HG02970 (cell line): ENCODE data around the gene TRDN.
A peak's percentile ranks its signal among the peaks of the same experiment; 100 is the strongest.

ENCODE experiments used
- ATAC-seq: cut with Tn5 transposase; IDR thresholded peaks from one replicate; pipeline ENCODE4 v1.9.1; 2021; ENCODE audit warnings: mild to moderate bottlenecking, moderate library complexity, moderate number of reproducible peaks; ENCODE audit not compliant: unreplicated experiment, low FRiP score

Gene TRDN

GRCh38 chr6:123418071-123418470, 218.7 kb downstream of the TRDN start:
- ATAC-seq, result no peak

- no peak for ATAC-seq
These were observed 219.2 kb downstream of the TRDN start for GRCh38 chr6:123417535-123417934.

GRCh38 chr6:123415844-123416468, 220.8 kb downstream of the TRDN start:
- peak; percentile 94 for ATAC-seq

GRCh38 chr6:123404975-123405374, 231.8 kb downstream of the TRDN start:
- no peak for ATAC-seq

- ATAC-seq, result peak; percentile 69
These were observed 234.7 kb downstream of the TRDN start for GRCh38 chr6:123402052-123402451.

GRCh38 chr6:123398072-123398471, 238.7 kb downstream of the TRDN start:
- ATAC-seq, result no peak

- ATAC-seq, result no peak
These were observed 243.4 kb downstream of the TRDN start for GRCh38 chr6:123393331-123393730.

GRCh38 chr6:123383718-123384117, 253.0 kb downstream of the TRDN start:
- ATAC-seq, result no peak

GRCh38 chr6:123380257-123380656, 256.5 kb downstream of the TRDN start:
- ATAC-seq, result peak; percentile 52

- no peak for ATAC-seq
These were observed 264.0 kb downstream of the TRDN start for GRCh38 chr6:123372737-123373136.

GRCh38 chr6:123363912-123364311, 272.8 kb downstream of the TRDN start:
- no peak for ATAC-seq

GRCh38 chr6:123360359-123360758, 276.4 kb downstream of the TRDN start:
- no peak for ATAC-seq

GRCh38 chr6:123352705-123353104, 284.0 kb downstream of the TRDN start:
- no peak for ATAC-seq

- ATAC-seq, result no peak
These were observed 284.5 kb downstream of the TRDN start for GRCh38 chr6:123352279-123352678.

- ATAC-seq, result no peak
These were observed 292.9 kb downstream of the TRDN start for GRCh38 chr6:123343836-123344235.

GRCh38 chr6:123338394-123338793, 298.4 kb downstream of the TRDN start:
- no peak for ATAC-seq

- no peak for ATAC-seq
These were observed 303.6 kb downstream of the TRDN start for GRCh38 chr6:123333000-123333756.

- ATAC-seq, result no peak
These were observed 304.7 kb downstream of the TRDN start for GRCh38 chr6:123332070-123332469.

GRCh38 chr6:123329337-123329736, 307.4 kb downstream of the TRDN start:
- ATAC-seq, result no peak

GRCh38 chr6:123323452-123324329, 313.1 kb downstream of the TRDN start:
- no peak for ATAC-seq

GRCh38 chr6:123321020-123321419, 315.7 kb downstream of the TRDN start:
- ATAC-seq, result no peak
